ENCODE data around the gene BMP7.

DNA sequence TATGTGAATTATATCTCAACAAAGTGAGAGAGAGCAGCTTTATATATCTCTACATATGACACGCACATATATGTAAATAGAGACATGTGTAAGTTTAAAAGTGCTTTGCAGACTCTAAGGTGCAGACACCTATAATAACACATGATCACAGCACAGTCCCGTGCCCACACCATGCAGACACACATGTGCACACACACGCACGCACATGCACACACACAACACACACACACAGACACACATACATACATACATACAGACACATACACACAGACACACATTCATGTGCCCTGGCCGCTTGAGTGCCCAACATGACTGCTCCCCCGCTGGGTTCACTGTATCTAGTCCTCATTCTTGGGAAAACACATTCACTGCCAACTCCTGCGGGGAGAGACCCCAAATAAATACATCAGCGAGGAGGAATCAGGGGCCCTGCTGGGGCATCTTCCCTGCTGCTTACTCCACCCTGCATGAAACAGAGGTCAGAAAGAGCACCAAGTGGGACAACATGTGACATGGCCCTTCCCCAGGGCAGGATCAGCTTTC, 121.3 kb downstream of the BMP7 start:
- no peak for TF ChIP-seq POLR2A (IDR thresholded peaks at IDR 0.05)
- TF ChIP-seq, protein P1, sequence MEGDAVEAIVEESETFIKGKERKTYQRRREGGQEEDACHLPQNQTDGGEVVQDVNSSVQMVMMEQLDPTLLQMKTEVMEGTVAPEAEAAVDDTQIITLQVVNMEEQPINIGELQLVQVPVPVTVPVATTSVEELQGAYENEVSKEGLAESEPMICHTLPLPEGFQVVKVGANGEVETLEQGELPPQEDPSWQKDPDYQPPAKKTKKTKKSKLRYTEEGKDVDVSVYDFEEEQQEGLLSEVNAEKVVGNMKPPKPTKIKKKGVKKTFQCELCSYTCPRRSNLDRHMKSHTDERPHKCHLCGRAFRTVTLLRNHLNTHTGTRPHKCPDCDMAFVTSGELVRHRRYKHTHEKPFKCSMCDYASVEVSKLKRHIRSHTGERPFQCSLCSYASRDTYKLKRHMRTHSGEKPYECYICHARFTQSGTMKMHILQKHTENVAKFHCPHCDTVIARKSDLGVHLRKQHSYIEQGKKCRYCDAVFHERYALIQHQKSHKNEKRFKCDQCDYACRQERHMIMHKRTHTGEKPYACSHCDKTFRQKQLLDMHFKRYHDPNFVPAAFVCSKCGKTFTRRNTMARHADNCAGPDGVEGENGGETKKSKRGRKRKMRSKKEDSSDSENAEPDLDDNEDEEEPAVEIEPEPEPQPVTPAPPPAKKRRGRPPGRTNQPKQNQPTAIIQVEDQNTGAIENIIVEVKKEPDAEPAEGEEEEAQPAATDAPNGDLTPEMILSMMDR (IDR thresholded peaks at IDR 0.05) = no peak
